T-helper 2 cell treated with Interferon-gamma antibody and Interleukin-4, amounts not matched to agents 100 ng/mL and 5 ng/mL, for 36 hours (primary cell): ENCODE measurements around the gene ENTPD7. TPM values are rescaled to one million over a fixed set of nuclear protein-coding genes. Genes with fewer than 3 reads are reported as not detected.
"Not testable (repeated sequence)": the region's sequence is repeated elsewhere in the genome, so short reads cannot be mapped to it uniquely, and the experiment has no call there.

Experiments used
- intact Hi-C: fragments of 100-400 bp; cut with micrococcal nuclease; formaldehyde crosslinking; loops from one replicate; pipeline ENCODE4 v1.15.1; 2023
- total RNA-seq: library from RNA; stranded (reverse); gene quantifications from 2 replicates; pipeline ENCODE4 v1.2.3, GENCODE V29; 2022

ENTPD7 gene
- total RNA-seq, 1 donor from 2014 or later: 7.9 TPM

- intact Hi-C loops: no loop called here
These were observed 81.7 kb downstream of the ENTPD7 start for GRCh38 chr10:99740933-99741559.

- intact Hi-C loops: no loop called here
These were observed 82.9 kb downstream of the ENTPD7 start for GRCh38 chr10:99742254-99742653.

GRCh38 chr10:99742701-99743100 lies 83.4 kb downstream of the ENTPD7 start:
- intact Hi-C loops: no loop called here

GRCh38 chr10:99743841-99744240 lies 84.5 kb downstream of the ENTPD7 start:
- intact Hi-C loops: no loop called here

- intact Hi-C loops: not testable (repeated sequence)
These were observed 86.9 kb downstream of the ENTPD7 start for GRCh38 chr10:99746166-99746565.

- intact Hi-C loops: no loop called here
These were observed 89.6 kb downstream of the ENTPD7 start for GRCh38 chr10:99748823-99749451.

- intact Hi-C loops: no loop called here
These were observed 91.3 kb downstream of the ENTPD7 start for GRCh38 chr10:99750641-99751040.

GRCh38 chr10:99754670-99755069 lies 95.4 kb downstream of the ENTPD7 start:
- intact Hi-C loops: no loop called here

Other genes starting within 250 kb of the ENTPD7 start
- gene GOT1, start 228.9 kb upstream of the ENTPD7 start, total RNA-seq: 23.3 and 26.7 TPM in 2 replicates
- not detected in 2 replicates for gene NKX2-3, start 126.6 kb upstream of the ENTPD7 start, total RNA-seq
- 47.8 and 53.1 TPM in 2 replicates for gene SLC25A28, start 39.1 kb upstream of the ENTPD7 start, total RNA-seq
- 38.3 and 40.6 TPM in 2 replicates for gene COX15, start 72.6 kb downstream of the ENTPD7 start, total RNA-seq
- 21.3 and 21.7 TPM in 2 replicates for gene CUTC, start 72.7 kb downstream of the ENTPD7 start, total RNA-seq
- 0.73 and 1.3 TPM in 2 replicates for gene ABCC2, start 123.1 kb downstream of the ENTPD7 start, total RNA-seq